ENCODE results near the gene LYRM4.

DNA sequence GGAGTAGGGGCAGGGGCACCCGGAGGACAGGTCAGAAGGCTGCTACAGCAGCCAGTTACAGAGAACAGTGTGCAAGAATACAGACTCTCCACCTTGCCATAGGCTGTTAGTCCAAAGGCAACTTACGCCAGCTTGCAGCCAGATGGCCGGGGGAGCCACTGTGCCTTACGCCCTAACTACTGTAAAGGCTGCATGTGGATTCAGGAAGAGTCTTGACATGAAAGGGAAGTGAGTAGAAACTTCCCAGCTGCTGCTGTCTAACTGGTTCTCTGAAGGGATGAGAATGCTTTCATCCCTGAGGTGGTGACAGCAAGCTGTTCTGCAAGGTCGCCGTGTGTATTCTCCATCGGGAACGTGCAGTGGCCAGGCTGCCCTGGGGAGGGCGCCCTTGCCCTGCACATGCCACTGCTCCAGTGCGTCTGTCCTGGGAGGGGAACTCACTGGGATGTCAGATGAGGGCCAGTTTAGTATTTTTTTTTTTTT is 46.1 kb downstream of the LYRM4 start:
- TF ChIP-seq, protein P1, sequence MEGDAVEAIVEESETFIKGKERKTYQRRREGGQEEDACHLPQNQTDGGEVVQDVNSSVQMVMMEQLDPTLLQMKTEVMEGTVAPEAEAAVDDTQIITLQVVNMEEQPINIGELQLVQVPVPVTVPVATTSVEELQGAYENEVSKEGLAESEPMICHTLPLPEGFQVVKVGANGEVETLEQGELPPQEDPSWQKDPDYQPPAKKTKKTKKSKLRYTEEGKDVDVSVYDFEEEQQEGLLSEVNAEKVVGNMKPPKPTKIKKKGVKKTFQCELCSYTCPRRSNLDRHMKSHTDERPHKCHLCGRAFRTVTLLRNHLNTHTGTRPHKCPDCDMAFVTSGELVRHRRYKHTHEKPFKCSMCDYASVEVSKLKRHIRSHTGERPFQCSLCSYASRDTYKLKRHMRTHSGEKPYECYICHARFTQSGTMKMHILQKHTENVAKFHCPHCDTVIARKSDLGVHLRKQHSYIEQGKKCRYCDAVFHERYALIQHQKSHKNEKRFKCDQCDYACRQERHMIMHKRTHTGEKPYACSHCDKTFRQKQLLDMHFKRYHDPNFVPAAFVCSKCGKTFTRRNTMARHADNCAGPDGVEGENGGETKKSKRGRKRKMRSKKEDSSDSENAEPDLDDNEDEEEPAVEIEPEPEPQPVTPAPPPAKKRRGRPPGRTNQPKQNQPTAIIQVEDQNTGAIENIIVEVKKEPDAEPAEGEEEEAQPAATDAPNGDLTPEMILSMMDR (conservative IDR thresholded peaks at IDR 0.05), result peak; percentile 40; the same call in 1 of the 2 replicates
- TF ChIP-seq EZH2 (IDR thresholded peaks at IDR 0.05; ENCODE audit: low read depth), result no peak
